K562 (cell line): ENCODE data around the gene MYO1D. TPM values are rescaled to one million over a fixed set of nuclear protein-coding genes. Genes with fewer than 3 reads are reported as not detected.

Experiments used
- CBX8 ChIP-seq: fragments of 200-600 bp; sonication (generic); IDR thresholded peaks from 2 replicates; pipeline ENCODE4 v1.6.1; 2012; ENCODE audit warnings: borderline replicate concordance, mixed run types, low read depth, mild to moderate bottlenecking, moderate library complexity, mixed read lengths, low read length, control low read depth, inconsistent platforms; ENCODE audit not compliant: poor library complexity, severe bottlenecking; ENCODE audit errors: extremely low read depth
- CHAMP1 ChIP-seq: fragments of 450-650 bp; IDR thresholded peaks from 2 replicates; pipeline ENCODE4 v1.6.1; 2016; ENCODE audit warnings: mild to moderate bottlenecking
- CHCHD3 ChIP-seq: fragments of 250-450 bp; sonication (Bioruptor Pico); IDR thresholded peaks from 2 replicates; pipeline ENCODE4 v2.1.2; 2022; ENCODE audit warnings: mild to moderate bottlenecking
- HDAC3 ChIP-seq: fragments of 450-650 bp; IDR thresholded peaks from 2 replicates; pipeline ENCODE4 v1.6.1; 2018; ENCODE audit warnings: borderline replicate concordance, mild to moderate bottlenecking, moderate library complexity; ENCODE audit not compliant: partially characterized antibody
- HDAC8 ChIP-seq: fragments of 450-650 bp; IDR thresholded peaks from 2 replicates; pipeline ENCODE4 v1.6.1; 2016; ENCODE audit warnings: mild to moderate bottlenecking, missing genetic modification characterization, moderate library complexity, missing compliant biosample characterization
- HMGXB4 ChIP-seq: sonication (generic); formaldehyde crosslinking; IDR thresholded peaks from 2 replicates; pipeline ENCODE4 v1.8.1; 2023; ENCODE audit warnings: mild to moderate bottlenecking, missing genetic modification reagents
- KDM1A ChIP-seq, 2 experiments: fragments of 450-650 bp; IDR thresholded peaks; 2 replicates each; pipeline ENCODE4 v1.6.1; 2016; ENCODE audit warnings: mild to moderate bottlenecking in 2 of 2
- KDM5B ChIP-seq: fragments of 200-600 bp; sonication (generic); IDR thresholded peaks from 2 replicates; pipeline ENCODE4 v1.6.1; 2012; ENCODE audit warnings: low read depth, mild to moderate bottlenecking, moderate library complexity, low read length, control low read depth, inconsistent platforms; ENCODE audit not compliant: insufficient replicate concordance
- KLF16 ChIP-seq: IDR thresholded peaks from 2 replicates; pipeline ENCODE4 v1.6.1; 2016; ENCODE audit warnings: antibody characterized with exemption
- MAFF ChIP-seq: IDR thresholded peaks from 2 replicates; pipeline ENCODE4 v1.6.1; 2012; ENCODE audit warnings: low read length, improper control_type of control experiment
- MCM3 ChIP-seq: fragments of 450-650 bp; IDR thresholded peaks from 2 replicates; pipeline ENCODE4 v1.6.1; 2016
- PML ChIP-seq: IDR thresholded peaks from 2 replicates; pipeline ENCODE4 v1.6.1; 2012; ENCODE audit warnings: low read length, inconsistent platforms
- SNAPC5 ChIP-seq: fragments of 250-450 bp; sonication (Bioruptor Pico); IDR thresholded peaks from 2 replicates; pipeline ENCODE4 v1.8.0; 2021; ENCODE audit warnings: moderate library complexity, mild to moderate bottlenecking, inconsistent platforms
- XRCC3 ChIP-seq: fragments of 450-650 bp; IDR thresholded peaks from 2 replicates; pipeline ENCODE4 v1.6.1; 2017; ENCODE audit warnings: mild to moderate bottlenecking, moderate library complexity
- XRCC4 ChIP-seq: IDR thresholded peaks from one replicate; pipeline ENCODE4 v1.6.1; 2011; ENCODE audit not compliant: insufficient read depth, insufficient read length; ENCODE audit errors: extremely low read depth
- ZBTB2 ChIP-seq: fragments of 450-650 bp; IDR thresholded peaks from 2 replicates; pipeline ENCODE4 v1.6.1; 2016; ENCODE audit warnings: antibody characterized with exemption
- ZBTB8A ChIP-seq: fragments of 450-650 bp; IDR thresholded peaks from 2 replicates; pipeline ENCODE4 v1.6.1; 2018; ENCODE audit warnings: mild to moderate bottlenecking, moderate library complexity; ENCODE audit not compliant: partially characterized antibody
- ZFP1 ChIP-seq: fragments of 450-650 bp; formaldehyde crosslinking; IDR thresholded peaks from 2 replicates; pipeline ENCODE4 v1.4.0; 2020; ENCODE audit warnings: mild to moderate bottlenecking, mixed read lengths
- ZNF232 ChIP-seq: sonication (generic); formaldehyde crosslinking; IDR thresholded peaks from 2 replicates; pipeline ENCODE4 v1.8.0; 2022; ENCODE audit warnings: mild to moderate bottlenecking, missing genetic modification reagents
- ZNF41 ChIP-seq: fragments of 250-450 bp; sonication (Bioruptor Pico); conservative IDR thresholded peaks from 2 replicates; pipeline ENCODE4 v1.4.0; 2020; ENCODE audit warnings: mild to moderate bottlenecking
- ZNF507 ChIP-seq: conservative IDR thresholded peaks from 2 replicates; pipeline ENCODE4 v1.6.1; 2017; ENCODE audit warnings: missing genetic modification characterization, missing compliant biosample characterization
- ZNF740 ChIP-seq, 3 experiments: fragments of 200-800 bp in 1 of 3; sonication (Bioruptor generic) in 1 of 3; sonication (generic) in 1 of 3; formaldehyde crosslinking in 1 of 3; IDR thresholded peaks; 2 replicates each; pipeline versions ENCODE4 v1.6.1 to v1.8.0; 2016 to 2022; ENCODE audit warnings: mild to moderate bottlenecking in 2 of 3, missing compliant biosample characterization in 2 of 3, missing genetic modification characterization in 2 of 3, missing genetic modification reagents in 1 of 3
- polyA plus RNA-seq, 8 experiments: library from polyadenylated mRNA; depleted of rRNA in 4 of 8; stranded (reverse) in 5 of 8; unstranded in 3 of 8; fragments of >200 nt; fragmentation: Nextera tagmentation in 2 of 8; fragmentation: Illumina TruSeq in 1 of 8; extraction: Ambion mirVana in 2 of 8; extraction: Trizol in 1 of 8; gene quantifications; 2 replicates each; pipeline versions ENCODE4 v1.2.1 to v1.2.3, GENCODE V29; 2011 to 2014; ENCODE audit warnings: inconsistent platforms in 1 of 8, missing spikeins in 1 of 8
- total RNA-seq, 7 experiments: library from RNA; depleted of rRNA in 6 of 7; stranded (reverse); fragments of >200 nt in 6 of 7; fragmentation: Illumina TruSeq in 2 of 7; extraction: Trizol in 2 of 7; gene quantifications; 2 replicates each; pipeline versions ENCODE4 v1.2.1 to v1.2.3, GENCODE V29; 2011 to 2021; ENCODE audit warnings: low replicate concordance in 1 of 7

The MYO1D gene
- total and polyA plus RNA-seq, 9 of the 15 experiments (the other 6 are each of a cell fraction or from before 2014, with no cell fraction given): 2.1 to 71.2 (median 45.4) TPM

DNA sequence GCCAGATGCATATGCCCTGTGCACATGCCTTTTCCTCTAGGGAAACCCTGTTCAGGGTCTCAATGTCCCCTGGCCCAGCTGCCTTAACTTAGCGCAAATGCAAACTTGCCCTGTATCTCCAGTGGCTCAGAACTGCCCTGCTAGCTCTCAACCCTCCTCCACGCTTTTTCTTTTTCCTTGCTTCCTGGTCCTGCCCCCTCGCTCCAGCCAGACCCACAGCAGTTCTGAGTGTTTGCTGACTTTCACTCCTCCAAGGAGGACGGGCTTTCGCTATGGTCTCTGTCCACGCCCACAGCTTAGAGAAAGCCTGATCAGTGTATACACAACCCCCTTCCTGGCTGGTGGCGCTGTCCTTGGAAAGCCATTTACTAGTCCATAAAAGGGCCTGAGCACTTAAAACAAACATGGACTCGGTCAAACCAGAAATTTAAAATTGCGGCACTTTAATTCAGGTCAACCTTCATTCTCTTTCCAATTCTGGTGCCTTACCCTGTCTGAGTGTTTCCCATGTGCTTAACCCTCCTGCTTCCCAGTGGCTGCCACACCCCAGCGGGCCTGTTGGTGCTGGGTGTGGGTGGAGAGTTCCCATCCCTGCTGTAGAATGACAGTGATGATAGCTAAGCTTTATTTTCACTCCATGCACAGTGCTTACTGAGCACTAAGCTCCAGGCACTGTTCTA lies 35.4 kb upstream of the MYO1D start (continued):
- TF ChIP-seq ZNF740 (CRISPR knock-in tag; IDR thresholded peaks at IDR 0.05) (no peak), ZNF740 (tag; IDR thresholded peaks at IDR 0.05) (no peak), KDM1A (IDR thresholded peaks at IDR 0.05) (no peak), CHAMP1 (no peak), MAFF (no peak), XRCC4 (no peak), KDM5B (no peak), SNAPC5 (no peak), CHCHD3 (CRISPR knock-in tag) (no peak), CBX8 (no peak), PML (0 out of 2 replicates have a peak, but pooled peaks have one; percentile 22), ZNF41 (no peak), KLF16 (0 out of 2 replicates have a peak, but pooled peaks have one; percentile 24), MCM3 (no peak), HDAC8 (tag) (no peak), ZNF232 (CRISPR knock-in tag) (no peak), HMGXB4 (CRISPR knock-in tag) (no peak), ZNF507 (tag) (no peak), HDAC3 (no peak), XRCC3 (no peak), ZBTB2 (no peak), ZBTB8A (no peak), ZFP1 (no peak)
